HT-29 (cell line): Measurements from ENCODE around the gene SULT2B1. TPM values are rescaled to one million over a fixed set of nuclear protein-coding genes. Genes with fewer than 3 reads are reported as not detected.
"Not testable (repeated sequence)": the region's sequence is repeated elsewhere in the genome, so short reads cannot be mapped to it uniquely, and the experiment has no call there.

ENCODE experiments used
- DNase-seq: peaks from one replicate; pipeline ENCODE4 v3.0.0-alpha.2; 2015; ENCODE audit warnings: low spot score
- total RNA-seq: library from RNA; depleted of rRNA; stranded (reverse); fragments of >200 nt; shearing (Covaris generic); gene quantifications from 2 replicates; pipeline ENCODE4 v1.2.3, GENCODE V29; 2014

SULT2B1 gene
- total RNA-seq, 1 experiment from 2014 or later = 48.6 TPM

GRCh38 chr19:48558018-48558684, 6.2 kb downstream of the SULT2B1 start:
- DNase-seq = peak; percentile 100

- DNase-seq = peak; percentile 54
These were observed 8.1 kb downstream of the SULT2B1 start for GRCh38 chr19:48560095-48560530.

GRCh38 chr19:48561412-48561811, 9.4 kb downstream of the SULT2B1 start:
- no peak for DNase-seq

GRCh38 chr19:48565090-48565489, 13.1 kb downstream of the SULT2B1 start:
- DNase-seq = peak; percentile 58

GRCh38 chr19:48568345-48568886, 16.4 kb downstream of the SULT2B1 start:
- DNase-seq = peak; percentile 94

GRCh38 chr19:48569814-48570213, 17.8 kb downstream of the SULT2B1 start:
- DNase-seq = no peak

- no peak for DNase-seq
These were observed 19.6 kb downstream of the SULT2B1 start for GRCh38 chr19:48571378-48572162.

GRCh38 chr19:48573163-48573505, 21.2 kb downstream of the SULT2B1 start:
- no peak for DNase-seq

GRCh38 chr19:48575931-48576622, 24.1 kb downstream of the SULT2B1 start:
- no peak for DNase-seq

GRCh38 chr19:48577908-48578307, 25.9 kb downstream of the SULT2B1 start:
- not testable (repeated sequence) for DNase-seq

- DNase-seq = no peak
These were observed 26.9 kb downstream of the SULT2B1 start for GRCh38 chr19:48578891-48579290.

- no peak for DNase-seq
These were observed 30.2 kb downstream of the SULT2B1 start for GRCh38 chr19:48582168-48582567.

- no peak for DNase-seq
These were observed 35.4 kb downstream of the SULT2B1 start for GRCh38 chr19:48587387-48587786.

GRCh38 chr19:48588670-48589401, 36.9 kb downstream of the SULT2B1 start:
- DNase-seq = peak; percentile 98

GRCh38 chr19:48591021-48591420, 39.0 kb downstream of the SULT2B1 start:
- peak; percentile 38 for DNase-seq

- DNase-seq = no peak
These were observed 43.2 kb downstream of the SULT2B1 start for GRCh38 chr19:48595171-48595570.

- no peak for DNase-seq
These were observed 43.9 kb downstream of the SULT2B1 start for GRCh38 chr19:48595833-48596232.

- DNase-seq = no peak
These were observed 44.3 kb downstream of the SULT2B1 start for GRCh38 chr19:48596237-48596636.

GRCh38 chr19:48596679-48597465, 44.9 kb downstream of the SULT2B1 start:
- no peak for DNase-seq

- DNase-seq = no peak
These were observed 47.2 kb downstream of the SULT2B1 start for GRCh38 chr19:48598996-48599700.
